NK-92 (cell line): ENCODE measurements around the gene HOXA13.

Experiments
- DNase-seq: peaks from one replicate; lab custom pipeline; 2025; ENCODE audit not compliant: unreplicated experiment; lab: John Stamatoyannopoulos, UW

Gene HOXA13

DNA sequence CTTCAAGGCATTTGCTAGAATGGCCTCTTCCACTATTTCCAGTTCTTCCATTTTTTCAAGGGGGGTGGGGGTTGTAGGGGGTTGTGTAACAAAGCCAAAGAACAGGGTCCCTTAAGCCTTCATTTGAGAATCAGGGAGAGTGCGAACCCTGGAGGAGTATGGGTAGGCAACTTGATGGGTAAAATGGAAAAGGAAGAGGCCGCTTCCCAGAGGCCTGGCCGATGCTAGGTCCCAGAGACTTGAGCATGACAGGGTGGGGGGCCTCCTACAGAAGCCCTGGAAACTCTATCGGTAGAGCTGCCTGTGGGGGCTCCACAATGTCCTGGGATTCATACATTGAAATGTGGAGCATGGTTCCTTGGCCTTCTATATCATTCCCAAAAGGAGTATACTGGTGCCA, 9.1 kb upstream of the HOXA13 start:
- no peak for DNase-seq

DNA sequence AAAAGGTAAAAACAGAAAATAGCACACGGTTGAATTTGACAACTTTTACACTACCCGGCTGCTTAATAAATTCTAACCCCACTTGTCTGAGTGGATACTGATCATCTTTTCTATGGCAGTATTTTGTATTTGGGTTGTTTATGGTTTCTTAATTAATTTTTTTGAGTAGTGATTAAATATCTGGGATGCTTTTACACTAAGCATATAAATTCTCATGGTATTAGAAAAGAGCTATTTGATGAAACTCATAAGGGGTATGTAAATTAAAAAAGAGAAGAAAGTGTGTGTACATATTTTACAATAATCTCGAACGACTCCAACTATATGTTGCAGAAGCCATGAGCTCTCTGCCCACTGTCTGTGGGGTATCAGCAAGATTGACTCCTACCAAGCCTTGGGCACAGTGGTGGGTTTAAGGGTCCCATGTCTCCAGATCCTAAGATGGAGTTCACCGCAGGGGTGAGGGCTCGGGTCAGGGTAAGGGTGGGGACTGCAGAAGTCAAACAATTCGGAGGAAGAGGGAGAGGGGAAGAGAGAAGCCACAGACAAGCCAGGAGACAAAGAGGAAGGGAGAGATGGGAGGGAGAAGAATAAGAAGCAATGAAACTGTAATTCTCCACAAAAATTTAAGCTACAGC, 7.6 kb upstream of the HOXA13 start:
- DNase-seq = no peak

DNA sequence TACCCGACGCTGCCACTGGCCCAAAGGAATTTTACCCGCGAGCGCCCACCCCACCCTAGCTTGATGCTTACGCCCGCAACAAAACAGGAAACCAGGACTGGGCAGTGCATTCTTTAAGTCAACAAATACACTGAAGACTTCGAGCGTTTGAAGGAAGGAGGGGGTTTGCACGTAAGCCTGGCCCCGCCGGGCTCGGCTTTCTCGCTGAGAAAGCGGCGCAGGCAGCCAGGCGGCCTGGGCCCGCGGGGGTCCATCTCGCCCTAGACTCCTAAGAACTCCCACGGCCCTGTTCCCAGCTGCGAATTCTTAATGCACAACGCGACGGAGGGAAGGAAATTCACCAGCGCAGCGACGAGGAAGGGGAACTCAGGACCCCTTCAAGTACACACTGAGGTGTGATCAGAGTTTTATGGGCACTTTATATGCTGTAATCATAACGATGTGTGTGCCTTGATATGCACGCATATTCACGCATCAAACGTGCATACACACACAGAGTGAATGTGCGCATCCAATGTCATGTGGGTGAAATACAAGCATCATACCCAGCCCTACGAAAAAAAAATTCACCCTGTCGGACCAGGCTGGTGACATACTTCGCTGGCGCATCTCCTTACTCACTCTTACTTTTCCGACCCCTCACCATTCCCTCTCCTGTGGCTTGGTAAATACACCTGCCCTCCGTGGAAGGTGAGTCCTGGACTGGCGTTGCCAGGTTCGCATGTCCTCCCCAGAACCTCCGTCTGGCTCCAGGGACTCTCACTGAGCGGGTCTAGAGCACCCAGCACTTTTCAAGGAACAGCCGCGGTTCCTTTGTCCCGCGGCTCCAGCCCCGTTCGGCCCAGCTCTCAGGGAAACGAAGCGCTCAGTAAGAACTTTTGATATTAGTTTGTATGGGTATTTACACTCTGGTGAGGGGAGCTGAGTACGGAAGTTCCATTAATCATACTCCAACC, 5.7 kb upstream of the HOXA13 start:
- DNase-seq = no peak

- no peak for DNase-seq
These were observed 5.0 kb upstream of the HOXA13 start for GRCh38 chr7:27204851-27205322.

DNA sequence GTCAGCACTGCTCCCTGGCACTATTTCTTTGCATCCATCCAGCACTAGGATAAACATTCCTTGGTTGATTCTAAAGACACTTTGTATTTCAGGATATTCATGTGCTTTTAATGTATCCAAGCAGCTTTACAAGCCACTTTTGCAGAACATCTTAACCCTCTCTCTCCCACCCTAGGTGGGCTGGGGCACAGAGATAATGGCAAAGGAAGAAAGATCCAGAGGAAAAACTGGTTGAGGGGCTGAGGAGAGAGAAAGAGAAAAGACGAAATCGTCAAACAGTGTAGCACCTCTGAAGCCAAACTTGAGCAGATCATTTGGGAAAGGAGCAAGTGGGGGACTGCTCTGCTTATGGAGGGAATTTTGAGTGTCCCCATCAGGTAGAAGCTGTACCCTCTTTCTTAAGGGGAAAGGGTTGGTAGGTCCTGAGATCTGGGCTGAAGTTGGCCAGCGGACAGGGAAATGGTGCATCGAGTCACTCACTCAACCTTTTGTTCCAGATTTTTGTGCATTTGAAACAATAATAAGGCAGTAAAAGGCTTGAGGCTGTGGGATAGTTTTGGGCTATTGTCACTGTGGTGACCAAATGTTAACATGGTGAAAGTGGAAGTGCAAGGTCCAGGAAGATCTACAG, 4.2 kb upstream of the HOXA13 start:
- DNase-seq = no peak

- DNase-seq = no peak
These were observed 3.6 kb upstream of the HOXA13 start for GRCh38 chr7:27203365-27203953.

GRCh38 chr7:27202862-27203134, 2.9 kb upstream of the HOXA13 start:
- no peak for DNase-seq

DNA sequence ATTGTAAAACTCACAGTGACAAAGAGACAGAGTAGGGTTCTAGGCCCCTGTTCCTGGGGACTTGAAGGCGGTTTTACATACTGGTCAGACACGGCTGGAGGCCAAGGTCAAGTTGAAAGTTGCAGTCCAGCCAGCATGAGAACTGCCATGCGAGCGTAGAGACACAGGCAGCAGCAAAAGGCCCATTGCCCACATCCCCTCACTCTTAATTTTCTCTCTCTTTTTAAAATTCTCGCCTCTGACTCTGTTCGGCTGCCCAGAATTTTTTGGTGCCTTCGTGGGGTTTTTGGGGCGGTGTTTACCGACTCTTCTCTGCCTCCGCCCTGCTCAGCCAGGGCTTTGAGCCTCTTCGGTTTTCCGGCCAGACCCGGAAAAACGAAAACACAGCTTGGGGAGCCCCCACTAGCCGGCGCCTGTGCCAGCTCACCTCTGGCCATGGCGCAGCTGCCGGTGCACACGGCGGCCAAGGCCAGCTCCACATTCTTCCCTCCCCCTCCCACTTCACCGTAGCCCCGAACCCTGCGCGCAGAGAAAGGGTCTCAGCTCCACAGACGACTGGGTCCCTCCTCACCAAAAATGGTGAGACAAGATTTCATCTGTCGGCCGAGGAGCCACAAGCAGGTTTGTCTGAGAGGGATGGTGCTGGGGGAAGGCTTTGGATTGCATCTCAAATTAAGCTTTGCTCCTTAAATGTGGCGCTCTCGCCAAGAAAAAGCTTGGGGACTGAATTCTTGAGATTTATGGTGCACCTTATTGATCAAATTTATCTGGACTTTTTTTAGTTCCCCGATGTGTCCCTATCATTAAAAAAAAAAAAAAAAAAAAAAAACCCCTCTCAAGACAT, 2.3 kb upstream of the HOXA13 start:
- no peak for DNase-seq

DNA sequence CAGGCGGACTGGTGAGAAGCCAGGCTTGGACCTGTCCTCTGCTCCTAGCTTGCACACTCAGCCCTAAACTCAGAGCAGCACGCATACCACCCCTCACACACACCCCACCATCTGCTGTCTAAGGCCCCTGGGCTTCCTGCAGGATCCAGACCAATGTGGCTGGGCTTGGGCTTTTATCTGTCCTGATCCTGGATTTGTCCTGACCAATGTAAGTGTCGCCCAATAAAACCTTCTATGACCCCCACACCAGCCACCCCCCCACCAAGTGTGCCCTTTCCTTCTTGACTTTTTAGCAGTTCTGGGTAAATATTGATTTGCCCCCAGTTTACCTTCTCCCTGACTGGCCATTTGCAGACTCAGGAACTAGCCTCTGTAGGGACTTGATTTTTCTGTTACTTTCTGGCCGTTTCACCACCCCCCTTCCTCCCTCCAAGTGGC, 1.7 kb upstream of the HOXA13 start:
- DNase-seq = no peak

- no peak for DNase-seq
These were observed 1.1 kb upstream of the HOXA13 start for GRCh38 chr7:27200761-27201579.

DNA sequence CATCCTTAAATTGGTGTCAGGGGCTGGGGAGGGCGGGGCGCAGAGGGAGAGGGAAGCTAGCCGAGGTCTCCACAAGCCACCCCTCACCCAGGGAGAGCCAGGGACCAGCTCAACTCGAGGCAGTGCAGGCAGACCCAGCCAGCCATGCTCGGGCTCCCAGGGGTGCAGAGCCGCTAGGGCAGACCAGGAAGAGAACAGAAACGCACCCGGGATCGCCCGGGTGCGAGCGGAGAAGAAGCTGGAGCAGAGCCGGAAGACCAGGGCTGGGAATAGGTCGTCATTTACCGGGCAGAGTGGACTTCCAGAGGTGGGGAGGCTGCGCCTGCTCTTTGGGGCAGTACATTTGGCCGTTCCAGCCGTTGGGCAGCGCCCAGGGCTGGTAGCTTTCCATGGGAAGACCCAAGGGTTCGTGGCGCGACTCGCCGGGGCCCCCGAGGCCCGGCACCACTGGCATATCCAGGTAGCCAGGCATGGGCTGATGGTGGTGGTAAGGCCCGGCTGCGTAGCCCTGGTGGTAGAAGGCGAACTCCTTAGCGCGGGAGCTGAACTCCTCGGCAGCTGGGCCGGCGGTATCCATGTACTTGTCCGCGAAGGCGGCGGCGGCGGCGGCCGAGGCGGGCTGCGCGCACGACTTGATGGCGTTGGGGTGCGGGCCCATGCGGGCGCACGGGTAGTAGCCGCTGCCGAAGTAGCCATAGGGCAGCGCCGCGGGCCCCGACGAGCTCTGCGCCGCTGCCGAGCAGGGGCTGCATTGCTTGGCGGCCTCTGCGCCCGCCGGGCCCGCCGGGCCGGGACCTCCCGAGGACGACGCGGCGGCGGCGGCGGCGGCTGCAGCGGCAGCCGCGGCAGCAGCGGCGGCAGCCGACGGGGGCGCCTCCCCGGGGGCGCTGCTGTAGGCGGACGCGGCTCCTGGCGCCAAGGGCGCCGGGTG, 755 bp downstream of the HOXA13 start:
- no peak for DNase-seq

DNA sequence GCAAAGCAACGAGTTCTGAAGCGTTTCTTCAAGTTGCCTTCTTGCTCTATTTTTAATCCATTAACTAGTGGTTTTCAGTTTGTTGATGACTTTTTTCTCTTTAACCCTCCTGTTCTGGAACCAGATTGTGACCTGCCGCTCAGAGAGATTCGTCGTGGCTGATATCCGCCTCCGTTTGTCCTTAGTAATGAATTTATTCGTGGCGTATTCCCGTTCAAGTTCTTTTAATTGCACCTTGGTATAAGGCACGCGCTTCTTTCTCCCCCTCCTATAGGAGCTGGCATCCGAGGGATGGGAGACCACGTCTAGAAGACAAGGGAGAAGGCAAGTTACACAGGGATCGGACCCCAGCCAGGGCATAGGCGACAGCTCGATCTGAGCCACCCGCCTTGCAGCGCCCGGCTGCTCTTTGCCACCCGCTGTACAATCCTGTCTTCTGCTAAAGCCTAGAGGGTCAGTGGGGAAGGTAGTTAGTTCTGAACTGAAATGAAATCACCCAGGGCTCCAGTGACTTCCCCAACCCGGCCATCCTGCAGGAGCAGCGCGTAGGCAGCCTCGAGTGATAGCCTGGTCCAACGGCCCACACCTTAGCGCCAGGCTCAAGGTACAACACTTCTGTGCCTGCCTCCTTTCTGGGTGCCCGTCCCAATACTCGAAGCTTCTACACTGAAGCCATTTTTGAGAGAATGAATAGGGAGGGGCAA, 1.6 kb downstream of the HOXA13 start:
- DNase-seq = no peak

GRCh38 chr7:27197137-27198042, 2.5 kb downstream of the HOXA13 start:
- no peak for DNase-seq

DNA sequence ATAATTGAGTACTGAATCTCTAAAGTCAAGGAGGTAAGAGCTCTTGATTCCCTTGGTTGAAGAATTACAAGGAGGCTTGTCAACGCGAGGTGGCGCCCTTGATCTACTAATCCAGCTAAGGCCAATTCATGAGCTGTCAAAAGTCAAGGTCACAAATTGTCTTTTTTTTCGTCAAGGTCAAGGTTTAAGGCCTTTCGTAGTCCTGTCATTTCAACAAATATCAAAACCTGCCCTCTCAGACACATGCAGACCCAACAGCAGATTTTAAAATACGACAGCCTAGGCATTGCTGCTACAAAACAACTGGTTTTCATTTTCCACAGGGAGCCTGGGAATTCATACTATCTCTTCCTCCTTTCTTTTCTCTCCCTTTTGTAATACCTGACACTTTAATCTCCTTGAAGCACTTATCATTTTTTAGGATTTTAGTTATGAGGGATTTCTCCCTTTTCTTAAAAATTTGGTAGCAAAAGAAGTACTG, 3.6 kb downstream of the HOXA13 start:
- no peak for DNase-seq

GRCh38 chr7:27194686-27195379, 5.1 kb downstream of the HOXA13 start:
- DNase-seq = no peak

GRCh38 chr7:27194002-27194352, 5.9 kb downstream of the HOXA13 start:
- no peak for DNase-seq
